Psoas muscle (tissue), 8 donors: Measurements from ENCODE around the gene SPG7. TPM values are rescaled to one million over a fixed set of nuclear protein-coding genes. Genes with fewer than 3 reads are reported as not detected.

Source experiments
- ATAC-seq, 4 donors: fragments of 200-7000 bp; cut with Tn5 transposase; one replicate each; pipeline ENCODE4 v1.9.1; 2020; ENCODE audit warnings: moderate library complexity in 3 of 4, mild to moderate bottlenecking in 2 of 4
- DNase-seq, 2 donors: peaks; one replicate each; pipeline ENCODE4 v3.0.0-alpha.2; 2020
- H3K27ac ChIP-seq: fragments of 200-600 bp; one replicate; pipeline ENCODE4 v1.8.0; 2022
- H3K27me3 ChIP-seq, 3 donors: fragments of 200-600 bp in 1 of 3; one replicate each; pipeline versions ENCODE4 v1.6.1 to v1.8.0; 2013 to 2022; ENCODE audit warnings: low read length in 2 of 3, mild to moderate bottlenecking in 2 of 3, moderate library complexity in 1 of 3; ENCODE audit not compliant: insufficient read depth in 3 of 3
- H3K36me3 ChIP-seq, 2 donors: fragments of 200-600 bp in 1 of 2; one replicate each; pipeline versions ENCODE4 v1.6.1 to v1.8.0; 2013 to 2022; ENCODE audit warnings: low read depth in 1 of 2, mild to moderate bottlenecking in 1 of 2, moderate library complexity in 1 of 2; ENCODE audit not compliant: insufficient read depth in 1 of 2
- H3K4me1 ChIP-seq: fragments of 200-600 bp; one replicate; pipeline ENCODE4 v1.8.0; 2022
- H3K4me3 ChIP-seq: fragments of 200-600 bp; one replicate; pipeline ENCODE4 v1.8.0; 2022; ENCODE audit warnings: mild to moderate bottlenecking
- H3K9me3 ChIP-seq: fragments of 200-600 bp; one replicate; pipeline ENCODE4 v1.8.0; 2022
- CTCF ChIP-seq: fragments of 200-600 bp; IDR thresholded peaks from one replicate; pipeline ENCODE4 v1.8.0; 2022; ENCODE audit warnings: antibody characterized with exemption
- WGBS, 3 donors: extraction: QIAGEN DNeasy Blood & Tissue Kit; methylation state at CpG; one replicate each; pipeline versions ENCODE4 v1.1.6 to v1.1.7; 2013; 5-methylcytosine and 5-hydroxymethylcytosine counted together
- intact Hi-C, 2 donors: fragments of 100-400 bp; cut with DNase I; formaldehyde crosslinking; loops; one replicate each; pipeline versions ENCODE4 v1.11.0 to v1.14.2; 2022
- polyA plus RNA-seq, 3 donors: library from polyadenylated mRNA; stranded (reverse); fragments of 200-250 nt; gene quantifications; one replicate each; pipeline ENCODE4 v1.2.3, GENCODE V29; 2013
- total RNA-seq, 4 donors: library from RNA; stranded (reverse); fragmentation: NEBNext Ultra II Directional in 2 of 4; extraction: Animal tissue kit (Norgen Biotek cat#: 25700) in 2 of 4; gene quantifications; one replicate each; pipeline versions ENCODE4 v1.2.1 to v1.2.4, GENCODE V29; 2021 to 2023
- donor health status: healthy with polysubstance abuse.
- donor health status: DM: no; HTN: no; CAD: no; lungs with moderate emphysema.
- donor health status: Bipolar disorder and iron deficiency.
- donor health status: healthy.
- donor health status: DM: yes; HTN: yes; CAD: no.
- donor health status: DM: no; HTN: no; CAD: no.
- donor health status: DM: no; HTN: no; CAD: no.
- donor health status: DM: yes; HTN: yes; CAD: no.

Gene SPG7
- total and polyA plus RNA-seq, 7 donors: 57.5 to 95.3 (median 86.8) TPM

- DNase-seq: no peak
- intact Hi-C loops: no loop called here
- Histone ChIP-seq H3K27ac (no peak overlapping the region), H3K4me1 (peaks cover 21% of the 10 kb centered on the region), H3K9me3 (no peaks in the 10 kb centered on the region), H3K27me3 (no peaks in the 10 kb centered on the region), H3K36me3 (peaks cover 0 to 86% of the 10 kb centered on the region in 2 donors), H3K4me3 (no peak overlapping the region)
- 83 to 86% (median 85%) methylated on average over 36 of the region's 36 CpGs for WGBS, 3 donors
- no peak for ATAC-seq
- no peak for TF ChIP-seq CTCF
Observed at GRCh38 chr16:89536886-89537548, 28.8 kb downstream of the SPG7 start.

- Histone ChIP-seq H3K27ac (no peak overlapping the region), H3K27me3 (no peaks in the 10 kb centered on the region), H3K36me3 (peaks cover 0 to 85% of the 10 kb centered on the region in 2 donors), H3K9me3 (no peaks in the 10 kb centered on the region), H3K4me3 (no peak overlapping the region), H3K4me1 (peaks cover 21% of the 10 kb centered on the region)
- ATAC-seq (no peak), DNase-seq (no peak)
- intact Hi-C loops: no loop called here
- 90 to 96% (median 92%) methylated on average over 7 of the region's 7 CpGs for WGBS, 3 donors
- no peak for TF ChIP-seq CTCF
Observed at GRCh38 chr16:89537549-89537925, 29.3 kb downstream of the SPG7 start.

- Histone ChIP-seq H3K27ac (no peak overlapping the region), H3K4me1 (peaks cover 21% of the 10 kb centered on the region), H3K36me3 (peaks cover 0 to 79% of the 10 kb centered on the region in 2 donors), H3K4me3 (no peak overlapping the region), H3K9me3 (no peaks in the 10 kb centered on the region), H3K27me3 (no peaks in the 10 kb centered on the region)
- ATAC-seq (no peak), DNase-seq (no peak)
- WGBS, 3 donors: 88 to 92% (median 89%) methylated on average over 10 to 12 of the region's 12 CpGs
- intact Hi-C loops: no loop called here
- TF ChIP-seq CTCF: no peak
Observed at GRCh38 chr16:89538286-89538685, 30.1 kb downstream of the SPG7 start.

GRCh38 chr16:89540557-89540956 is 32.4 kb downstream of the SPG7 start:
- DNase-seq: no peak
- ATAC-seq: no peak
- Histone ChIP-seq H3K4me1 (peaks cover under 1% of the 10 kb centered on the region), H3K27me3 (no peaks in the 10 kb centered on the region), H3K36me3 (peaks cover 0 to 75% of the 10 kb centered on the region in 2 donors), H3K9me3 (no peaks in the 10 kb centered on the region), H3K4me3 (no peak overlapping the region), H3K27ac (no peak overlapping the region)
- intact Hi-C loops: no loop called here
- TF ChIP-seq CTCF: no peak
- 84 to 90% (median 86%) methylated on average over 13 of the region's 13 CpGs for WGBS, 3 donors

GRCh38 chr16:89541792-89542191 is 33.6 kb downstream of the SPG7 start:
- Histone ChIP-seq H3K27me3 (no peaks in the 10 kb centered on the region), H3K4me3 (no peak overlapping the region), H3K27ac (no peak overlapping the region), H3K9me3 (no peaks in the 10 kb centered on the region), H3K36me3 (peaks cover 0 to 84% of the 10 kb centered on the region in 2 donors), H3K4me1 (no peaks in the 10 kb centered on the region)
- no peak for DNase-seq
- no peak for TF ChIP-seq CTCF
- peak in 1 of 4 donors; percentile 16 for ATAC-seq
- intact Hi-C loops: no loop called here
- WGBS, 3 donors: 83 to 96% (median 93%) methylated on average over 17 to 21 of the region's 21 CpGs
